OCI-LY1 (cell line): Measurements from ENCODE around the gene PPP4C.

Experiments used
- H2AFZ ChIP-seq: fragments of 200-600 bp; sonication (generic), shearing (Covaris generic); 2 replicates; pipeline ENCODE4 v1.6.0; 2014; ENCODE audit warnings: antibody characterized with exemption, mild to moderate bottlenecking, low read length
- H3F3A ChIP-seq: fragments of 200-600 bp; sonication (generic), shearing (Covaris generic); 2 replicates; pipeline ENCODE4 v1.6.0; 2014; ENCODE audit warnings: mild to moderate bottlenecking, antibody characterized with exemption, low read length, moderate library complexity; ENCODE audit not compliant: insufficient read depth
- H3K27ac ChIP-seq: fragments of 200-600 bp; sonication (generic); 2 replicates; pipeline ENCODE4 v1.5.1; 2014; ENCODE audit warnings: low read length, mixed run types, mild to moderate bottlenecking, low read depth; ENCODE audit not compliant: poor library complexity, severe bottlenecking
- H3K27me3 ChIP-seq: fragments of 200-600 bp; sonication (generic); 2 replicates; pipeline ENCODE4 v1.6.0; 2014; ENCODE audit warnings: antibody characterized with exemption, mild to moderate bottlenecking, low read length, moderate library complexity; ENCODE audit not compliant: insufficient read depth
- H3K36me3 ChIP-seq: fragments of 200-600 bp; sonication (generic); 2 replicates; pipeline ENCODE4 v1.6.1; 2014; ENCODE audit warnings: mild to moderate bottlenecking, antibody characterized with exemption, low read length, moderate library complexity, mixed read lengths; ENCODE audit not compliant: insufficient read depth
- H3K4me1 ChIP-seq: fragments of 200-600 bp; sonication (generic); 2 replicates; pipeline ENCODE4 v1.5.1; 2014; ENCODE audit warnings: mild to moderate bottlenecking, low read length, moderate library complexity; ENCODE audit not compliant: insufficient read depth, severe bottlenecking
- H3K4me2 ChIP-seq: fragments of 200-600 bp; sonication (generic), shearing (Covaris generic); 2 replicates; pipeline ENCODE4 v1.6.1; 2014; ENCODE audit warnings: low read length
- H3K4me3 ChIP-seq: fragments of 200-600 bp; sonication (generic); 2 replicates; pipeline ENCODE4 v1.5.1; 2014; ENCODE audit warnings: low read length, low read depth, mild to moderate bottlenecking, mixed read lengths; ENCODE audit not compliant: poor library complexity, severe bottlenecking
- H3K79me2 ChIP-seq: fragments of 200-600 bp; shearing (Covaris generic); 2 replicates; pipeline ENCODE4 v1.6.1; 2016; ENCODE audit warnings: mixed run types, low read length, mixed read lengths; ENCODE audit not compliant: insufficient read depth
- H3K9ac ChIP-seq: fragments of 200-600 bp; sonication (generic), shearing (Covaris generic); 2 replicates; pipeline ENCODE4 v1.6.1; 2014; ENCODE audit warnings: mild to moderate bottlenecking, low read length, mixed read lengths
- H3K9me2 ChIP-seq: fragments of 200-600 bp; sonication (generic), shearing (Covaris generic); 2 replicates; pipeline ENCODE4 v1.6.1; 2014; ENCODE audit warnings: low read depth, mild to moderate bottlenecking, low read length, mixed read lengths
- H3K9me3 ChIP-seq: fragments of 200-600 bp; shearing (Covaris generic); 2 replicates; pipeline ENCODE4 v1.6.1; 2014; ENCODE audit warnings: low read length, mixed read lengths
- H4K20me1 ChIP-seq: fragments of 200-600 bp; sonication (generic), shearing (Covaris generic); 2 replicates; pipeline ENCODE4 v1.6.0; 2016; ENCODE audit warnings: mild to moderate bottlenecking, low read length; ENCODE audit not compliant: insufficient read depth
- EZH2 ChIP-seq: fragments of 200-600 bp; sonication (generic), shearing (Covaris generic); IDR thresholded peaks from 2 replicates; pipeline ENCODE4 v1.8.0; 2017; ENCODE audit warnings: borderline replicate concordance, mixed run types, mild to moderate bottlenecking, antibody characterized with exemption, low read length, moderate library complexity, mixed read lengths
- TF ChIP-seq, protein P1 (sequence below): fragments of 200-600 bp; sonication (generic), shearing (Covaris generic); IDR thresholded peaks from 2 replicates; pipeline ENCODE4 v1.5.1; 2017; ENCODE audit warnings: mild to moderate bottlenecking, antibody characterized with exemption, low read length, moderate library complexity, mixed read lengths

Gene PPP4C

DNA sequence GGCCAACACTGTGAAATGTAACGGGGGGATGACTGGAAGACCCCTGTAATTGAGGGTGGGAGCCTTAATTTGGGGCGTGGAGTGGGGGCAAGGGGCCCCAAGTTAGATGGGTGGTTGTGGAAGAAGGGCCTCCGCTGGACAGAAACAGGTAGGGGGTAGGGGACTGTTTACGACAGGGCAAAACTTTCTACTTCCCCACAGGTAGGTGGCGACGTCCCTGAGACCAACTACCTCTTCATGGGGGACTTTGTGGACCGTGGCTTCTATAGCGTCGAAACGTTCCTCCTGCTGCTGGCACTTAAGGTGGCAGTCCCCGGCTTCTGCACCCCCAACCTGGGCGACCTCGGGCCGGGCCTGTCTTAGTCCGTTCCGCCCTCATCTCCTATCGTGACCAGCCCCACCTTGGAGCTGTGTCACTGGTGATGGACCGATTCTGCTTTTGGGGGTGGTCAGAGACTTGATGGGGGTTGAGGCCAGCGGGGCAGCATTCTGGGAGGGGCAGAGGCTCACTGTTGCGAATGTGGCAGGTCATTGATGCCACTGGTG is 6.8 kb downstream of the PPP4C start:
- peaks cover 12% of the 10 kb centered on the region; the same call in 1 of the 2 replicates for H3K79me2 ChIP-seq
- H3K4me3 ChIP-seq = no peak overlapping the region
- no peak for TF ChIP-seq EZH2
- TF ChIP-seq, protein P1, sequence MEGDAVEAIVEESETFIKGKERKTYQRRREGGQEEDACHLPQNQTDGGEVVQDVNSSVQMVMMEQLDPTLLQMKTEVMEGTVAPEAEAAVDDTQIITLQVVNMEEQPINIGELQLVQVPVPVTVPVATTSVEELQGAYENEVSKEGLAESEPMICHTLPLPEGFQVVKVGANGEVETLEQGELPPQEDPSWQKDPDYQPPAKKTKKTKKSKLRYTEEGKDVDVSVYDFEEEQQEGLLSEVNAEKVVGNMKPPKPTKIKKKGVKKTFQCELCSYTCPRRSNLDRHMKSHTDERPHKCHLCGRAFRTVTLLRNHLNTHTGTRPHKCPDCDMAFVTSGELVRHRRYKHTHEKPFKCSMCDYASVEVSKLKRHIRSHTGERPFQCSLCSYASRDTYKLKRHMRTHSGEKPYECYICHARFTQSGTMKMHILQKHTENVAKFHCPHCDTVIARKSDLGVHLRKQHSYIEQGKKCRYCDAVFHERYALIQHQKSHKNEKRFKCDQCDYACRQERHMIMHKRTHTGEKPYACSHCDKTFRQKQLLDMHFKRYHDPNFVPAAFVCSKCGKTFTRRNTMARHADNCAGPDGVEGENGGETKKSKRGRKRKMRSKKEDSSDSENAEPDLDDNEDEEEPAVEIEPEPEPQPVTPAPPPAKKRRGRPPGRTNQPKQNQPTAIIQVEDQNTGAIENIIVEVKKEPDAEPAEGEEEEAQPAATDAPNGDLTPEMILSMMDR = no peak
- H3F3A ChIP-seq = no peaks in the 10 kb centered on the region
- H3K9me3 ChIP-seq = no peaks in the 10 kb centered on the region
- H3K9me2 ChIP-seq = no peaks in the 10 kb centered on the region
- no peak overlapping the region for H2AFZ ChIP-seq
- peaks cover 8% of the 10 kb centered on the region for H3K4me1 ChIP-seq
- no peak overlapping the region for H3K4me2 ChIP-seq
- no peak overlapping the region for H3K9ac ChIP-seq
- H4K20me1 ChIP-seq = no peaks in the 10 kb centered on the region
- H3K27me3 ChIP-seq = no peaks in the 10 kb centered on the region
- no peak overlapping the region for H3K27ac ChIP-seq
- peaks cover 78% of the 10 kb centered on the region for H3K36me3 ChIP-seq

DNA sequence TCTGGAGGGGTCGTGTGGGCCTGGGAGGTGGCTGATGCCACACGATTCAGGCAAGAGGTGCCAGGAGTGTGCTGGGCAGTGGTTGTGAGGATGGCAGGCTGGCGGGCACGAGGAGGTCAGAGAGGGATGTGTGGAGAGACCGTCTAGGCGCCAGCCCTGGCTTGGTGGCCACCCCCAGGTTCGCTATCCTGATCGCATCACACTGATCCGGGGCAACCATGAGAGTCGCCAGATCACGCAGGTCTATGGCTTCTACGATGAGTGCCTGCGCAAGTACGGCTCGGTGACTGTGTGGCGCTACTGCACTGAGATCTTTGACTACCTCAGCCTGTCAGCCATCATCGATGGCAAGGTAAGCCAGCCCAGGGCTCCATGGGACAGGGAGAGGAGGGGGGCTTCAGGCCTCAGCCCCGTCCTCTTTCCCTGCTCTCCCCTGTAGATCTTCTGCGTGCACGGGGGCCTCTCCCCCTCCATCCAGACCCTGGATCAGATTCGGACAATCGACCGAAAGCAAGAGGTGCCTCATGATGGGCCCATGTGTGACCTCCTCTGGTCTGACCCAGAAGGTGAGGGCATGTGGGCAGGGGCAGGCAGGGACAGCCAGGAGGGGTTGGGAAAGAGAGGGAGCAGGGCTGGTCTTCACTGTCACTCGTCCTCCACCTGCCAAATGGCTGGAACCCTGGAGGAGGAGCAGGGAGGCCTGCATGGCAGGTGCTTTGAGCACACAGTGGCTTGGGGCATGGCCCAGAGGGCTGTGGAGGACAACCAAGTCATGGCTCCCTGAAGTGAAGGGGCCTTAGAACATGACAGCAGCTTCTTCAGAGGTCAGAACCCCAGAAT is 7.6 kb downstream of the PPP4C start:
- H3K27me3 ChIP-seq = no peaks in the 10 kb centered on the region
- peaks cover 4% of the 10 kb centered on the region; the same call in 1 of the 2 replicates for H3K79me2 ChIP-seq
- H3K4me1 ChIP-seq = peaks cover under 1% of the 10 kb centered on the region
- H3K27ac ChIP-seq = no peak overlapping the region
- TF ChIP-seq EZH2 = no peak
- TF ChIP-seq, protein P1 = no peak
- H3K9me2 ChIP-seq = no peaks in the 10 kb centered on the region
- H3K4me2 ChIP-seq = no peak overlapping the region
- H3K4me3 ChIP-seq = no peak overlapping the region
- H3F3A ChIP-seq = no peaks in the 10 kb centered on the region
- H3K36me3 ChIP-seq = peaks cover 70% of the 10 kb centered on the region
- no peaks in the 10 kb centered on the region for H3K9me3 ChIP-seq
- H2AFZ ChIP-seq = no peak overlapping the region
- H3K9ac ChIP-seq = no peak overlapping the region
- H4K20me1 ChIP-seq = no peaks in the 10 kb centered on the region

DNA sequence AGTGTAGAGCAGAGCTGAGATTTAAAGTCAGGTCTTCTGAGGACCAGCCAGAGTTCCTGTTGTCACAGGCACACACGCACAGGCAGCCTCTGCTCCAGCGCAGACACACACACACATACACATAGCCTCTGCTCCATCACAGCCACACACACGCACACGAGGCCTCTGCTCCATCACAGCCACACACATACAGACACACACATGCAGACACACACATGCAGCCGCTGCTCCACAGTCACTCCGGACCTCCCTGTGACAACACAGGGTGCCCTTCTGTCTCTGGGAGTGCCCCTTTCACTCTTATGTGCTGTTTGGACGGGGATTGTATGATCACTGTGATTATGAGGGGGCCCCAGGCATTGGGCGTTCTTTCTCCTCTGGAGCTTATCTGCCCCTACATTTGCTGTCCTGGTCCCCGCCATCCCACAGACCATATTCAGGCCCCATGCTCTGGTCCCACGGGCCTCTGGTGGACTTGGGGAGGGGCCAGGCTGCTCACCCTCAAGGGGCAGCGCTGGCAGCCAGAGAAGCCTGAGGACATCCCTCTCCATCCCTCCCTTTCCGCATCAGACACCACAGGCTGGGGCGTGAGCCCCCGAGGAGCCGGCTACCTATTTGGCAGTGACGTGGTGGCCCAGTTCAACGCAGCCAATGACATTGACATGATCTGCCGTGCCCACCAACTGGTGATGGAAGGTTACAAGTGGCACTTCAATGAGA is 8.5 kb downstream of the PPP4C start:
- Histone ChIP-seq H3K27me3 (no peaks in the 10 kb centered on the region), H3K27ac (no peak overlapping the region), H3K9ac (no peak overlapping the region), H3K36me3 (peaks cover 62% of the 10 kb centered on the region), H2AFZ (no peak overlapping the region), H3K4me2 (no peak overlapping the region), H3K4me3 (no peak overlapping the region), H3K9me3 (no peaks in the 10 kb centered on the region), H3K9me2 (no peaks in the 10 kb centered on the region), H4K20me1 (no peaks in the 10 kb centered on the region), H3F3A (no peaks in the 10 kb centered on the region), H3K4me1 (no peaks in the 10 kb centered on the region), H3K79me2 (no peaks in the 10 kb centered on the region)
- TF ChIP-seq, protein P1 = no peak
- TF ChIP-seq EZH2 = no peak
